Amniotic stem cell (primary cell): ENCODE results near the gene CAMTA1.

Experiments
- DNase-seq: peaks from one replicate; lab custom pipeline; 2025; lab: John Stamatoyannopoulos, UW

The CAMTA1 gene

DNA sequence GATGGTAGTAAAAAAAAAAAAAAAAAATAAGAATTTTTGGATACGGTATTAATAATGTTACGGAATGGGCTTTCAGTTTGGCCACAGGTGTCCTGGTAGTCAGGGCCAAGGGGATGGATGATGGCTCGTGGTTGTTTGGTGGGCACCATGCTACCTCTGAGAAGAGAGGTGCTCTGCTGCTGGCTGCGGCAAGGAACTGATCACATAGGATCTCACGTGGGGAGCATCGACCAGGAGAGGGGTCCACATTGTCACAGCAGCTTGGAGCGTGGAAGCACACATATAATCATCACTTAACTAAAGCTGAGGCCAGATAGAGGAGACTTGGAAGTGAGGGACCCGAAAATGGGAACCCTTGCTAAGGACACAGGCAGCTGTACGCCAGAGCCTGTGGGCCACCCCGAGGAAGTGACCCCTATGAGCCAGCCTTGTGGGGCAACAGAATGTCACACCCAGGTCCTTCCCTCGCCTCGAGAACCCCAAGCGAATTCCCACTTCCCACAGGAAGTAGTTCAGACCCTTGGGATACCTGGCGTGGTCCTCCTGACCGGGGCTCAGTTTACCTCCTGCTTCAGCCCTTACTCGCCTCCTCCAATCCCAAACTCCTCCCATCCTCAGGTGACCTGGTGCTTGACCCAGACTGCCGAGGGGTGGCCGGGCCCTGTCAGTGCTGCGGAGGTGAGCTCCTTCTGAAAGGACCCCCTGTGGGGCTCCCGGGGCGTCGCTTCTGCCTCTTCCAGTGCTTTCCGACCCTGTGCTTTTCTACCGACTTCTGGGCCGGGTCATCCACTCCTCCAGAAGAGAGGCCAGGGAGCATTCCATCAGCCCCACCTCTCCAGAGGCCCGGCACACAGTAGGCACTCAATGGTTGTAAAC lies 222.0 kb downstream of the CAMTA1 start:
- no peak for DNase-seq

DNA sequence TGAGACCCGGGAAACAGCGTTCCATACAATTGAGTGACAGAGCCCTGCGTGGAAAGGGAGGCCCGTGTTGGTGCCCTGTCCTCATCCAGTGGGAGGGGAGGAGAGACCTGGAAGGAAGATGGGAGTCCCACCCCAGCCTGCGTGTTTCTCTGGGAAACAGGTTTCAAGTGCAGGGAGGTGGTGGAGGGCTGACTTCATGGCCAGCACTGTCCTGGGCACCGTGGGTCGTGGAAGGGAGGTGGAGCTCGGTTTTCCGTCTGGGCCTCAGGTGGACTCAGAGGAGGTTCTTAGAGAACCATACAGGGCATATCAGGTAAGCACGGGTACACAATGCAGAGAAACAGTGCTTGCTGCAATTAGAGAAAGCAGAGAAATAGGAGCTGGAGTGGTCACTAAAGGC lies 222.6 kb downstream of the CAMTA1 start:
- DNase-seq: no peak

DNA sequence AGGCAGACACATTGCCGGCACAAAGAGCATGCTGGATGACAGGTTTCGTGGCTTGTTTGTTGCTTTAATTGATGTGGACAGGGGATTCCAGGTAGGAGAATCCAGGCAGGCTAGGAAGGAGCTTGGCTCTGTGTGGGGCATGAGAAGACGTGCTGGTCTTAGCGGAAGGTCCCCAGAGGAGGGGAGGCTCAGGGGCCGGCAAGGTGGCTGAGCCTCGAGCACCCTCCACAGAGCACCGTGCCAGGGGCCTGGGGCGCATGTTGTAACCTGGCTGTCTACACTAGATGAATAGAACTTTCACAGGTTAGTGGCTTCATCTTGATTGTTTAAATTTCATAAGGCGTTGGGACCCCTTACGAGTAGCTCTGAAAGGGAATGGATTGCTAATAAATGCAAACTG lies 223.1 kb downstream of the CAMTA1 start:
- no peak for DNase-seq

DNA sequence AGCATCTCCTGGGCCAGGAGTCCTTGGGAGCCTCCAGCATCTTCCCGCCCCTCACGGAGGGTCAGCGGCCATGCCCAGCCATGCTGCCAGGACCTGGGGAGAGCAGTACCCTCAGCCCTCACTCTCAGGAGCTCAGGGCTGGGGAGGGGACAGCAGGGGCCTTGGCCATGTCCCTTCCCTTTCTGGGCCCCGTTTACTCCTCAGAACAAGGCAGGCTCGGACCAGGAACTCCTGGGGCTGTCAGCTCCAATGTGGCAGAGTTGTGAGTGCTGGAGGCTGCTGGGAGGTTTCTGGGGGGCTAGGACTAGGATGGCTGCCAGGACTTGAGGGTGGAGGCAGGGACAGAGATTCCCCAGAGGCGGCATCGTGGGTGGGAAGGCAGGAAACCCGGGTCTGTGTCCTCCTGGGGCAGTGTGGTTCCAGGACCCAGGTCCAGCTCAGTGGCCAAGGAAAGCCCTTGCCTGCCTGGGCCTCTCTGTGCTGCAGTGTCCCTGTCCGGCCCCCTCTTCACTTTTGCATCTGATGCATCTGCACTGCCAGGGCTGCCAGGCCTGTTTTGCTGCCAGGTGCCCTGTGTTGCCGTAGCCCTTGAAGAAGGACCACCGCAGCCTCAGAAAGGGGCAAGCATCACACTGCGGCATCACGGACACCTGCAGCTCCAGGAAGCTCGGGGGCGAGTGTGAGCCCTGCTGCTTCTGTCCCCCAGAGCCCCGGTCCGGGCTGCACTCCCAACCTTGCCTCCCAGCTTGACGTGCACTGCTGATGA lies 223.9 kb downstream of the CAMTA1 start:
- DNase-seq: no peak

DNA sequence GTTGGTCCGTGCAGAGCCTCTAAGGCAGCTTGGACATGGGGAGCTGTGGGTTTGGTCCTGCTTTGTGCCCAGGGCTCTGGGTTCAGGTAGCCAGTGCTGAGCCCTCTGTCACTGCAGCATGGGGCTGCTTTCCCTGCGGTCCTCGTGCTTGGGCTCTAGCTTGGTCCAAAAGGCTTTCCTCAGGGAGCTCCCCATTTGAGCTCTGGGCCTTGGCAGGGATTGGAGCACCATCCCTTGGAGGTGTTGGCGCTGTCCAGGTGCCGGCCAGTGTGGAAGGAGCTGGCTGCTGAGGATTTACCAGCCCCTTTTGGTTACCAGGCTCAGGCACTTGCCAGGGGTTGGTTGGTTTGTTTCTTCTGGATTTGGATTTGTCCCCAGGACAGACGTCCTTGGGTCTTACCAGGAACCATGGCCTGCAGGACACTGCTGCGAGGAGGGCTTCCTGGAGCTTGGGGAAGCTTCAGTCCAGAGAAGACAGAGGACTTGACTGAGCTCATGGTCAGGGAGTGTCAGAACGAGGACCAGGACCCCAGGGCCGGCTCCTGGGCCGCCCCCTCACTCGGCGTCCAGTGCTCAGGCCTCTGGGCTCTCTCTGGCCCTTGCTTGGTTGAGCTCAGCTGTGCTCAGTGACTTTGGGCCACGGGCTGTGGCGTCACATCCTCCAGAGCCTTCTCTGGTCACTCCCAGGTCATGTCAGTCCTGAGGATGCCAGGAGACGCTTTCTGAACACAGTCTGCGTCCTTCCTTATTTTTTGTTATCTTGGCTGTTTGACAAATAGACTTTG lies 224.7 kb downstream of the CAMTA1 start:
- no peak for DNase-seq

DNA sequence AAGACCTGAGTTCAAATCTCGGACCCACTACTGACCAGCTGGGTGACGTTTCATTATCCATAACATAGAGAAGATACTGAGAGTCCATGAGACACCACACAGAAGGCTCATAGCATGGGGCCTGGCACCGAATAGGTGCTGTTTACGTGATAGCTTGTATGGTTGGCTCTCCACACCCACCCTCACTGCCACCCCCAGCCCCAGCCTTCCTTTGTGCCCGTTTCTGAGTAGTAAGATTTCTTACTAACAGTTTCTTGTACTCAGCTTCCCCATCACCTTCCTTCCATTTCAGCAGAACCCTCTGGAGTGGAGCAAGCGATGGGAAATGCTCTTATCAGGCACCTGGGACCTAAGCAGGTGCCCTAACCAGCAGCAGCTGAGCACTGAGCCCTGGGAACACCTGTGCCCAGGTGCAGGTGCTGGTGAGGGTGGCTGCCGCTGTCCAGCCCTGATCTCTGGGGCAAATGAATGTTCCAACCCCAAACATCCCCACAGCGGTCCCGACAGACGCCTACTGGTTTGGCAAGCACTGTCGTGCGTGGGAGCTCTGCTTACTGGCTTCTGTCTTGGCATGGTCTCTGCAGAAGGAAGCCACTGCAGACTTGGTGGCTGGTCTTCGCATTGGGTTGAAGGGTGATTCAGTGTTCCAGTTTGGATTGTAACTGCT lies 225.4 kb downstream of the CAMTA1 start:
- DNase-seq: no peak

DNA sequence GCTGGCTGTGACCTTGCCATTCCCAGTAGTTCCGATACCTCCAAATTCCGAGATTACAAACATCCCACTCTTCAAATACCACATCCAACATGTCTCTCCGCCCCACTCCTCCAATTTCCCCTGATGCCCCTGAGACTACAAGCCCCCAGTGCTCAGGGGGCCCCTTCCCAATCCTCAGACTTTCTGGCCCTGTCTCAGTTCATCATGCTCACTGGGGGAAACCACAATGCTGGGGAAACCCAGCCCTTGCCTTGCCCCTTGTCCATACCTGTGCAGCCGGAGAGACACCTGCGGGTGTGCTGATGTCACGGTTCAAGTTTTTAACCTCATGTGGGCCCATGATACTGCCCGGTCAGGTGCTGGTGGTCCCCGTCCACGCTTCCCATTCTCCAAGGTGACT lies 226.6 kb downstream of the CAMTA1 start:
- DNase-seq: no peak

DNA sequence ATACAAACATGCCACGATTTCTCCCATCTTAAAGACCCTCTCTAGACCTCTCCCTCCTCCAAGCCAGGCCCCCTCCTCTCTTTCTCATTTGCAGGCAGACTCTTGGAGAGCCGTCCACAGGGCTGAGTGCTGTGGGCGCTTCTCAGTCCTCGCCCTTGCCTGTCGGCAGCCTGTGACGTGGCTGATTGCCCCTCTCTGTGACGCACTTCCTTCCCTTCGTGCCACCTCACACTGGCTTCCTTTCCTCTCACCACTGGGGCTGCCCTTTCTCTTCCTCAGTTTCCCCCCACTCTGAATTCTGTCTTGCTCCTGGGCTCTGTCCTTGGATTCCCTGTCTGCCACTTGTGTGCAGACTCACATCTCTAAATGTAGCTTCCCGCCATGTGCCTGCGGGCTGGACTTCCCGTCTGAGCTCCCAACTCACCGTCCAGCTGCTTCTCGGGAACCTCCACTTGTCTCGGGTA lies 227.2 kb downstream of the CAMTA1 start:
- no peak for DNase-seq

DNA sequence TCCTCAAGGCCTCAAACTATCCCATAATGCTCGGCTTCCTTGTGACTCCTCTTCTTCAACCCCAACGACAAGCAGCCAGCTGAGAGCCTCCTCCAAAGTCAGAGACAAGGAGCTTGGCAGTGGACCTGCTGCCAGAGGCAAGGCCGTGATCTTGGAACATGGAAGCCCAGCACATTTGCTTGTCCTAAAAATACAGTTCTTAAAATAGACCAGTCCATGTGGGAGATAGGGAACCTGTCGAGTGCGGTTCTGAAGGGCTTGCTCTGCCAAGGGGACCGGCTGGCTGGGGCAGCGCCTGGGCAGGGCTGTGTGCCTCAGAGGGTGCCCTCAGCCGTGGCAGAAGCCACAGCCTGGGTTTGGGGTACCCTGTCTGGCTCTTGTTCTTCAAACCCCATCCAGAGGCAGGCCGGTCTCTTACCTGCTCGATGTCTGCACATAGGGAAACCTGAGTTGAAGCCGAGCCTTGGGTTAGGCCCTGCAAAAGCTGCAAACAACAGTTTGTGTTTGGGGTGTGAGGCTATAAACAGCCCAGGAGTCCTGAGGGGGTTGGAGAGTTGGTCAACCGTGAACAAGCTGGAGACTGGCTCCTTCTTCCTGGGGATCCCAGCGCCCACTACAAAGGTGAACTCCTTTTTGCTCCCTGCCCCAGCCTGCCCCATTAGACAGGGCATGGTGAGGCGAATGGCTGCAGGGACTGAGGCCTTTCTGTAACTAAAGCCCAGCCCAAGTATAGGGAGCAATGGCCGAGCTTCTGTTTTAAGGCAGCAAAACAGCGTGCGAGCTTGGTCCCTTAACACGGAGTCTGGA lies 228.8 kb downstream of the CAMTA1 start:
- DNase-seq: no peak

DNA sequence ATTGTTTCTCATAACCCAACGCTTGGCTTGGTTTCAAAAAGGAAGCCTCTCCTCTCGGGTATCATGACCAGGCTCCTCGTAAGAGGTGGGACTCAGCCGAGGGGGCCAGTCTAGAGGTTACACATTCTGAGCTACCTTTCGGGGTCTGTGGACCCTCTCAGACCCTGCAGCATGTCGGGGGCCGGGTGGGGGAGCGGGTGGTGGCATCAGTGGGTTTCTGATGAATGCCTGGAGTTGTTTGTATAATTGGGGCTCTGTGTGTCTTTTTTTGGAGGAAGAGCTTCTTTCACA lies 229.3 kb downstream of the CAMTA1 start:
- no peak for DNase-seq

DNA sequence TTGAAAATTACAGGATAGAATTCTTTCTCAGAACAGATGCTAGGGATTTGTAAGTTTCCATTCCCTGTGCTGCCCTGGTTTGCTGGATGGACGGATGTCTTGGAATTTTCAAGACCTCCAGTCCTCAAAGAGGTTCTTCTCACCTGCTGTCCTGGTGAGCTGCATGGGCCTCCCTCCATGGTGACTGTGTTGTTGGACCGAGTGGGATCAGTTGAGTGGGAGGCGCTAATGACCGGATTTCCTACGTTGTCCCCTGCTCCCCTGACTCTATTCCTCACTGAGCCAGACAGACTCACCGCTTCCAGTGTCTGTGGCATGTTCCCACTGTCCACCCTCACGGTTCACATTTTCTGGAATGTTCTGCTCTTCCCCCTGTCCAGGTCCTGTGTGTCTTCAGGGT lies 229.8 kb downstream of the CAMTA1 start:
- DNase-seq: no peak

DNA sequence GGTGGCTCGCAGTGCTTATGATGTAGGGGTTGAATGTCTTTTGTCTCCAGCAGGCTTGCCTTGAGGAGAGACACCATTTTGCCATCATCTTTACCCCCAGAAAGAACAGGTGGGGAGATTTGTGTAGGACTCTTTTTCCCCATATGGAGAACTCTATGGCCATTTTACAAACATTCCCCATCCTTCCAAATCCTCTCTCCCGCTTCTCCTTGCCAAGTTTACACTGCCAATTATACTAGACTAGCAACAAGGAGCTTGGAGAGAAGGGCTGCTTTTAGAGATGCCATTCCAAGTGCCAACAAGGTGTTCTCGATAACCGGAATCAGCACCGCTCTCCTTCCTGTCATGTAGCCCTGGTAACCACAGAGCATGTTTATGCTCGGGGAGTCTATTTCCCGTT lies 233.1 kb downstream of the CAMTA1 start:
- DNase-seq: no peak

DNA sequence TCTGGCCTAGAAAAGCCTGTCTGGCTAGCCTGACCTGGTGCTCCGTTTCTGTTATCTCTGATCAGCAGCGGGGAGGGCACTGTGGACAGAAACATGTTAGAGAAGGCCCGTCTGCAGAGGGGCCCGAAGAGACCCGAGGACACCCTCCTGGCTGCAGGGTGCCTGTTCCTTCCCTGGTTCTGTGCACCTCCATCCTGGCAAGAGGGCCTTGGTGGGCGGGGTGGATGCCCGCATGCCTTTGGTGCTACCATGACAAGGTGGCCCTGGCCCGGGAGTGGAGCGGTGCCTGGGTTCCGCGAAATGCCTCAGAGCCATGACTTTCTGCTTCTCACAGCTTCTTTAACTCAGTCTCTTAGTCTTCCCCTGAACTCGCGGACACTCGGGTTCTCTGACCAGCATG lies 233.6 kb downstream of the CAMTA1 start:
- no peak for DNase-seq

DNA sequence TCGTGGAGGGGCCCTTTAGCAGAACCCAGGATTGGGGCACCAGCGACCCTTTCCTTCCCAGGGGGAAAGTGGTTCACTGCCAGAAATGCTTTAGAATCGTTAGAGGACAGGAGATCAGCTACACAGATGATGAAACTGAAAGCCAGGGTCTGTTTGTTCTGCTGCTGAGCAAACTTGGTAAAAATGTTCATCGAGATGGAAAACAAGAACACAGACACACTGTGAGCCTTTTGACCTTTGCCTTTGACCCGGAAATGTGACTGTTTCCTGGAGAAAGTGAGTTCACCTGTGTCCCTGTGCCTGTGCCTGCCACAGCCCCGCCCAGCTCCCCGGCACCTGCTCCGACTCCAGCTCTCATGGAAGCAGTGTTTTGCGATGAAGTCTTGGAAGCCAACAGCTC lies 234.3 kb downstream of the CAMTA1 start:
- DNase-seq: no peak

DNA sequence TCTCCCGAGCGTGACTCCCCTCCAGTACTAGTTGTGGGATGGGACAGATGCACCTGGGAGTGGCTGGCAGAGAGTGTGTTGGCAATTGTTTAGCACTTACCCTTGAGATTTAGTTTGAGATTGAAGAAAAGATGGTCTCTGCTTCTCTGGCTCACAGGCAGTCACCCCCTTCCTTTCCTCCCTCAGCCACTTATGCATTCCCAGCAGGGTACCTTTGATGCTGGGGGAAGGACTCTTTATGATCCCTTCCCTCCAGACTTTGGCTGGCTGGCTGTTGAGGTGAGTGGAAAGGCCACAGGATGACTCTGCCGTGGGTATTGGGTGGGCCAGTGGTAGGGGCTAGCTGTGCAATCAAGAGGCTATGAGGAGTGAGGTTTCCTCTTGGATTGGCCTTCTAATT lies 236.8 kb downstream of the CAMTA1 start:
- no peak for DNase-seq

DNA sequence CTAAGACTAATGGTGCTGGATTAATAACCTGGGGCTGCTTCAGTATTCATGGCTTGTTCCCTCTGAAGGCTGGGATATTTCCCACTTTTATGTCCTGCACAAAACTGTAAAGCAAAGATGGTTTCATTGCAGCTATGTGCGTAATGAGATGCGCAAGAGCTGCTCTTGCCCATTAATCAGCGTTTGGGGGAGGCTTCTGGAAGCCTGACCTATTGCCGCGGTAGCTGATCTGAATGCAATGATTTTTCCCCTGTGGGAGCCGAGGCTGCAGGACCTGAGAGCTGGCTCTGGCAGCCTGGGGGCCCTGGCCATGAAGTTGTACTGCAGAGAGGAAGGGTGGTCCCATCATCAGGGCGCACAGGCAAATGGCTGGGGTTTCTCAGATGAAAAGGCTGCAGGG lies 239.8 kb downstream of the CAMTA1 start:
- DNase-seq: no peak

DNA sequence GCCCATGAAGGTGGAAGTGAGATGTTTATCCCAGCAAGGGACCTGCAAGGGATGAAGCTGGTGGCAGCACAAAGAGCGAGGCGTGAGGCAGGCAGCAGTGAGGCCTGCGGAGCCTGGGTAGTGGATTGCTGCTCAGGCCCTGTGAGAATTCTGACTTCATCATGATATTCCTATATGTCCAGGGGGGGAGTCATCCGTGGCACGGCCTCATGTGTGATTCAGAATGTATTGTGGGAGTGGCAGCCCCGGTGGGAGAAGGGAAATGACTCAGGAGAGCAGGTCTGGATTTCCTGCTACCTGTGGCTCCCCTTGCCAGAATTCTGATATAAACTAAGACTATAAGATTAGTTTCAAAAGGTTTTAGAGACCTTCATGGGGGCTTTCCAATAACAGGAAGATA lies 240.9 kb downstream of the CAMTA1 start:
- no peak for DNase-seq

DNA sequence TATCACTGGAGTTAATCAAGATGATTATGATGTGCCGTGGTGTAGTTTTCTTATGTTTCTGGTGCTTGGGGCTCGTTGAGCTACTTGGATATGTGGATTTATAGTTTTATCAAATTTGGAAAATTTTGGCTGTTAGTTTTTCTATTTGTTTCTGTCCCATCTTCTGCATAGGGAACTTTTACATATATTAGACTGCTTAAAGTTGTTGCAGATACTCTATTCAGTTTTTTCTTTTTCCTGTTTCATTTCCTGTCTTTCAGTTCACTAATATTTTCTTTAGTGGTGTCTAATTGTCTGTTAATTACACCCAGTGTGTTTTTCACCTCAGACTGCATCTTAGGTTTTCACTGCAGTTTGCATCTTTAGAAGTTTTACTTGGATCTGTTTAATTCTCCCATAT lies 247.7 kb downstream of the CAMTA1 start:
- DNase-seq: no peak

DNA sequence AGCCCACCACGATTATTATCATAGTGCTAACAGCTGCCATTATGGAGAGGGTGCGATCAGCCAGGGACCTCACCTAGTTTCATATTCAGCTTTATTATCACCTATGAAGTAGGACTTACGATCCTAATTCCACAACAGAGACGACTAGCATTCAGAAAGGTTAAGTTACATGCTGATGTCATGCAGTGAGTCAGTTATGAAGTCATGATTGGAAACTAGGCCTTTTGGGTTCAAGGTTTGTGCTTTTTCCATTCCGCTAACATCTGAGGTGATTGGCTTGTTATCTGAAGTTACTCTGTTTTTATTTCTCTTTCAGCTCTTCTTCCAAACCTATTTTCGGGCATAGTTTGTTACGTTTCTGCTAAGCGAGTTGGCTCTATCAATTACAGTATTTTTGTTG lies 251.1 kb downstream of the CAMTA1 start:
- no peak for DNase-seq

DNA sequence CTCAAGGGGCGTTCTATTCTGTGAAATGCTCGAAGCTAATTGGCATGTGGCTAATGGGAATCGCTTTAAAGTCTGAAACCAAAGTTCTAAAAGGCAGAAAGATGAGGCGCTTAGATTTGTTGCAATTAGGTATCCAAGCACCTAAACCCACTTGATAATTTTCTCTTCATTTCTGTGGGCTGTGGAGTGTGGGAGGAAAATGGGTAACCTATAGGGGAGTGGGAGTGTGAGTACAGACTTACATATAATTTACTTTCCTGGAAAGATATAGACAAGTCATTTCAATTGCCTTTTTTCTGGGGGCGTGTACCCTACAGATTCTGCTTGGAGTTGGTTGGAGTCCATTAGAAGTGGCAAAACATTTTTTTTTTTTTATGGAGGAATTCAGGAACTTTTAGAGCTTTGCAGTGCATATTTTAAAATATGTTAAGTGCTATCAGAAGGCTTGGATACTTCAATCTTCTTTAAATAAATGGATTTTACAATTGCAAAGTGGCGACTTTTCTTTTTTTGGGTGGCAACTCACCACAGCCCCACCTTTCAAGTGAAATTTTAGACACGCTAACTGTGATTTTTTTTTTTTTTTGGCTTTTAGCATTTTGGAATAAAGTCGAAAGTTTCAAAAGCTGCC lies 254.5 kb downstream of the CAMTA1 start:
- DNase-seq: no peak
